ENCODE results near the gene MANF. TPM values are rescaled to one million over a fixed set of nuclear protein-coding genes. Genes with fewer than 3 reads are reported as not detected.
"Not testable (repeated sequence)": the region's sequence is repeated elsewhere in the genome, so short reads cannot be mapped to it uniquely, and the experiment has no call there.

MANF gene
- total and polyA plus RNA-seq, 9 donors = 18.4 to 105 (median 43.4) TPM

DNA sequence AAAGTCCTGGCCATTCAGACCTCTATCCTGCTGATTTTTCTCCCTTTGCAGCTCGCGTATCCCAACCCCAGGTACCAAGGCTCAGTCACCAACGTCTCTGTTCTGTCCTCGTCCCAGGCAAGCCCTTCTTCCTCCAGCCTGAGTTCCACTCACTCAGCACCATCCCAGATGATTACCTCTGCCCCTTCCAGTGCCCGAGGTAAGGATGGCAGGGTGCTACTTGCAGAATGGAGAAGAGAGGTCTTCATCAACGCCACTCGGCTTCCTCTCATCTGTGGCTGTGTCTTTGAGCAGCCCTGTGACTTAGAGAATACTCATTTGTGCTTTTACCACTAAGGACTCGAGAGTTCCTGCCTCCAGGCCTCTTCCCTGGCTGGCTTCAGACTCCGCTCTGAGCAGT lies 22.6 kb upstream of the MANF start:
- Histone ChIP-seq H3K4me1 (ENCODE audit: insufficient read depth) (no peaks in the 10 kb centered on the region), H3K27ac (no peak overlapping the region), H3K27me3 (no peaks in the 10 kb centered on the region), H3K4me3 (no peak overlapping the region), H3K9me3 (no peaks in the 10 kb centered on the region), H3K36me3 (no peaks in the 10 kb centered on the region)
- TF ChIP-seq POLR2A (IDR thresholded peaks at IDR 0.05) (no peak), EP300 (IDR thresholded peaks at IDR 0.05) (no peak)
- TF ChIP-seq, protein P1, sequence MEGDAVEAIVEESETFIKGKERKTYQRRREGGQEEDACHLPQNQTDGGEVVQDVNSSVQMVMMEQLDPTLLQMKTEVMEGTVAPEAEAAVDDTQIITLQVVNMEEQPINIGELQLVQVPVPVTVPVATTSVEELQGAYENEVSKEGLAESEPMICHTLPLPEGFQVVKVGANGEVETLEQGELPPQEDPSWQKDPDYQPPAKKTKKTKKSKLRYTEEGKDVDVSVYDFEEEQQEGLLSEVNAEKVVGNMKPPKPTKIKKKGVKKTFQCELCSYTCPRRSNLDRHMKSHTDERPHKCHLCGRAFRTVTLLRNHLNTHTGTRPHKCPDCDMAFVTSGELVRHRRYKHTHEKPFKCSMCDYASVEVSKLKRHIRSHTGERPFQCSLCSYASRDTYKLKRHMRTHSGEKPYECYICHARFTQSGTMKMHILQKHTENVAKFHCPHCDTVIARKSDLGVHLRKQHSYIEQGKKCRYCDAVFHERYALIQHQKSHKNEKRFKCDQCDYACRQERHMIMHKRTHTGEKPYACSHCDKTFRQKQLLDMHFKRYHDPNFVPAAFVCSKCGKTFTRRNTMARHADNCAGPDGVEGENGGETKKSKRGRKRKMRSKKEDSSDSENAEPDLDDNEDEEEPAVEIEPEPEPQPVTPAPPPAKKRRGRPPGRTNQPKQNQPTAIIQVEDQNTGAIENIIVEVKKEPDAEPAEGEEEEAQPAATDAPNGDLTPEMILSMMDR (IDR thresholded peaks at IDR 0.05) = no peak
- WGBS, 3 donors = 81 to 82% (median 82%) methylated on average over 9 of the region's 9 CpGs
- DNase-seq = peak in 1 of 5 donors; percentile 7
- intact Hi-C loops (cut with DNase I) = no loop called here

DNA sequence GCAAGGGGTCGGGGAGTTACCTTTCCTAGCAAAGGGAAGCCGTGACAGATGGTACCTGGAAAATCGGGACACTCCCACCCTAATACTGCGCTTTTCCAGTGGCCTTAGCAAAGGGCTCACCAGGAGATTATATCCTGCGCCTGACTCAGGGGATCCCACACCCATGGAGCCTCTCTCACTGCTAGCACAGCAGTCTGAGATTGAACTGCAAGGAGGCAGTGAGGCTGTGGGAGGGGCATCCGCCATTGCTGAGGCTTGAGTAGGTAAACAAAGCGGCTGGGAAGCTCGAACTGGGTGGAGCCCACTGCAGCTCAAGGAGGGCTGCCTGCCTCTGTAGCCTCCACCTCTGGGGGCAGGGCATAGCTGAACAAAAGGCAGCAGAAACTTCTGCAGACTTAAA lies 16.8 kb upstream of the MANF start:
- H3K9me3 ChIP-seq; intact Hi-C loops (cut with DNase I): not testable (repeated sequence)

DNA sequence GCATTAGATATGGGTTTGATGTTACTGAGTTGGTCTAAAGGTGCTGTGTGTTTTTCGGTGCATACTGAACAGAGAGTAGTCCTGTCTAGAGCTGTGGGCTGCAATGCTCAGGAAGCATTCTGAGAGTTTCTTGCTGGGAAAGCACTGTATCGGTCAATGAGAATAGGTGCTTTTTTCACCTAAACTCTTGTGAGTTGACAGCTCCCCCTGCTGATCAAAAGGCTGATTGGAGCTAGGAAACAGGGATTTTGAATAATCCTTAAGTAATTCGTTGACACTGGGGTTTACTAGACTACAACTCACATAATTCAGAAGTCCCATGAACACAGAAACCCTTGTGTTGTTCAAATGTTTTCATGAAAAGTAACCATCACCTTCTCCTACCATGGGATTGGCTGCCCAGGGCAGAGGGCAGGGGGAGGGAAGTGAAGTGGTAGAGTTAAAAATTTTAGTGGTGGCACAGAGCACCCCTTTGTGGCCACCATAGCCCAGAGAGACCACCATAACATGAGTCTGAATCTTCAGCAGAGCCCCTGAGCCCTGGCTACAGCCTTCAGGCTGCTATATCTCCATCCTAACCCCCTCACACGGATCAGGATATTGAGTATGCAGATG lies 13.0 kb upstream of the MANF start:
- DNase-seq = peak in 2 of 5 donors; percentile 12 to 24
- Histone ChIP-seq H3K27me3 (no peaks in the 10 kb centered on the region), H3K9me3 (no peaks in the 10 kb centered on the region), H3K27ac (no peak overlapping the region), H3K4me3 (no peak overlapping the region), H3K36me3 (no peaks in the 10 kb centered on the region), H3K4me1 (ENCODE audit: insufficient read depth) (no peaks in the 10 kb centered on the region)
- 24 to 30% (median 26%) methylated on average over 4 of the region's 4 CpGs for WGBS, 3 donors
- intact Hi-C loops (cut with DNase I) = no loop called here
- TF ChIP-seq, protein P1 (IDR thresholded peaks at IDR 0.05) = peak in 1 of 3 donors; percentile 12
- TF ChIP-seq EP300 (IDR thresholded peaks at IDR 0.05) (no peak), POLR2A (IDR thresholded peaks at IDR 0.05) (no peak)

More for the DNA sequence above, 16.8 kb upstream of the MANF start:
- not testable (repeated sequence) for H3K27me3 ChIP-seq; H3K4me1 ChIP-seq (ENCODE audit: insufficient read depth); H3K27ac ChIP-seq; H3K36me3 ChIP-seq; H3K4me3 ChIP-seq
- peak in 1 of 5 donors; percentile 7 for DNase-seq
- 88 to 92% (median 89%) methylated on average over 8 of the region's 8 CpGs for WGBS, 3 donors

GRCh38 chr3:51373658-51374421 lies 11.3 kb upstream of the MANF start:
- no peaks in the 10 kb centered on the region for H3K9me3 ChIP-seq
- H3K27me3 ChIP-seq = no peaks in the 10 kb centered on the region
- no peaks in the 10 kb centered on the region for H3K4me1 ChIP-seq (ENCODE audit: insufficient read depth)
- intact Hi-C loops (cut with DNase I) = no loop called here
- DNase-seq = peak in 2 of 5 donors; percentile 5 to 15
- no peaks in the 10 kb centered on the region for H3K36me3 ChIP-seq
- no peak overlapping the region for H3K27ac ChIP-seq
- WGBS, 3 donors = 69 to 78% (median 70%) methylated on average over 5 of the region's 5 CpGs
- H3K4me3 ChIP-seq = no peak overlapping the region
- TF ChIP-seq, protein P1 (IDR thresholded peaks at IDR 0.05) = no peak
- TF ChIP-seq EP300 (IDR thresholded peaks at IDR 0.05) (no peak), POLR2A (IDR thresholded peaks at IDR 0.05) (no peak)

- Histone ChIP-seq H3K36me3 (no peaks in the 10 kb centered on the region), H3K27ac (no peak overlapping the region), H3K4me1 (ENCODE audit: insufficient read depth) (no peaks in the 10 kb centered on the region), H3K9me3 (no peaks in the 10 kb centered on the region), H3K27me3 (no peaks in the 10 kb centered on the region), H3K4me3 (no peak overlapping the region)
- peak in 2 of 5 donors; percentile 6 to 13 for DNase-seq
- no peak for TF ChIP-seq POLR2A (IDR thresholded peaks at IDR 0.05)
- TF ChIP-seq, protein P1 (IDR thresholded peaks at IDR 0.05) = no peak
- no peak for TF ChIP-seq EP300 (IDR thresholded peaks at IDR 0.05)
- 88 to 91% (median 88%) methylated on average over 11 of the region's 11 CpGs for WGBS, 3 donors
- intact Hi-C loops (cut with DNase I) = no loop called here
Measured at GRCh38 chr3:51374456-51374855, 10.6 kb upstream of the MANF start.

All from ovary (tissue), 9 donors.